ENCODE results near the gene SHLD1. TPM values are rescaled to one million over a fixed set of nuclear protein-coding genes. Genes with fewer than 3 reads are reported as not detected.

Gene SHLD1
- polyA plus RNA-seq, 1 donor (not counting 4 experiments of a cell fraction or from before 2014, with no cell fraction given): 3.2 TPM

GRCh38 chr20:5770987-5771318 is 20.8 kb downstream of the SHLD1 start:
- no peak for FAIRE-seq
- peaks cover 5% of the 10 kb centered on the region for H3K4me1 ChIP-seq (ENCODE audit: control insufficient read depth, extremely low read depth, insufficient read depth, low read length)
- H3K9me1 ChIP-seq (ENCODE audit: control insufficient read depth, extremely low read depth, insufficient read depth, low read length): no peaks in the 10 kb centered on the region
- no peaks in the 10 kb centered on the region for H3K79me2 ChIP-seq (ENCODE audit: control insufficient read depth, insufficient read depth, low read length)
- H3K4me2 ChIP-seq (ENCODE audit: control insufficient read depth, extremely low read depth, insufficient read depth, low read depth, low read length): no peak overlapping the region
- no peak for TF ChIP-seq EZH2 (IDR thresholded peaks at IDR 0.05; ENCODE audit: low read length)
- TF ChIP-seq CTCF (optimal IDR thresholded peaks at IDR 0.05 in 1 of 3, IDR thresholded peaks at IDR 0.05 in 1 of 3, conservative IDR thresholded peaks at IDR 0.05 in 1 of 3; ENCODE audit: extremely low read depth in 1 of 3, insufficient read depth in 2 of 3, low read length in 3 of 3): no peak
- no peak for DNase-seq (ENCODE audit: low read depth, low spot score)
- no peaks in the 10 kb centered on the region for H3K9me3 ChIP-seq (ENCODE audit: control insufficient read depth, low read depth, low read length)
- no peaks in the 10 kb centered on the region for H3K27me3 ChIP-seq (ENCODE audit: control insufficient read depth, extremely low read depth, insufficient read depth, low read length)
- no peaks in the 10 kb centered on the region for H4K20me1 ChIP-seq (ENCODE audit: control insufficient read depth, extremely low read depth, insufficient read depth, low read length)
- H3K9ac ChIP-seq (ENCODE audit: control insufficient read depth, extremely low read depth, insufficient read depth, low read length): no peak overlapping the region
- no peak overlapping the region for H2AFZ ChIP-seq (ENCODE audit: control insufficient read depth, low read length)
- H3K36me3 ChIP-seq (ENCODE audit: control insufficient read depth in 2 of 2, extremely low read depth in 1 of 2, insufficient read depth in 2 of 2, low read length in 2 of 2): no peaks in the 10 kb centered on the region
- H3K4me3 ChIP-seq (ENCODE audit: control insufficient read depth in 2 of 3, extremely low read depth in 1 of 3, insufficient read depth in 2 of 3, low read depth in 1 of 3, low read length in 3 of 3): no peak overlapping the region
- dilution Hi-C loops (cut with MboI; ENCODE audit: extremely low pct_ligation_motif_present, low sequenced_read_pairs): no loop called here
- H3K27ac ChIP-seq (ENCODE audit: control insufficient read depth, insufficient read depth, low read length): no peak overlapping the region

DNA sequence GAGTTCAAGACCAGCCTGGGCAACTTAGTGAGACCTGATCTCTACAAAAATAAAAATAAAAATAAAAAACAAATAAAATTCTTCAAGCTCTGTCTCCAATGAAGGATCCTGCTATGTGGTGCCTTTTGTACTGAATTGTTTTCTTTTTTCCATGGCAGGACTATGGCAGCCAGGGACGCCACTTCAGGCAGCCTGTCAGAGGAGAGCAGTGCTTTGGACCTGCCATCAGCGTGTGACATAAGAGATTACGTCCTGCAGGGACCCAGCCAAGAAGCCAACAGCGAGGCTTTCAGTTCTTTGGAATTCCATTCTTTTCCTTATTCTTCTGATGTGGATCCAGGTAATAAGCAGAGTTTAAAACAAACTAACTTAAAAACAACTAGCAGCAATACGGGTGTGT is 22.5 kb downstream of the SHLD1 start:
- no peak overlapping the region for H3K4me3 ChIP-seq (ENCODE audit: control insufficient read depth in 2 of 3, extremely low read depth in 1 of 3, insufficient read depth in 2 of 3, low read depth in 1 of 3, low read length in 3 of 3)
- H3K79me2 ChIP-seq (ENCODE audit: control insufficient read depth, insufficient read depth, low read length): no peaks in the 10 kb centered on the region
- no peak overlapping the region for H3K4me2 ChIP-seq (ENCODE audit: control insufficient read depth, extremely low read depth, insufficient read depth, low read depth, low read length)
- H3K9me1 ChIP-seq (ENCODE audit: control insufficient read depth, extremely low read depth, insufficient read depth, low read length): no peaks in the 10 kb centered on the region
- H3K36me3 ChIP-seq (ENCODE audit: control insufficient read depth in 2 of 2, extremely low read depth in 1 of 2, insufficient read depth in 2 of 2, low read length in 2 of 2): no peaks in the 10 kb centered on the region
- FAIRE-seq (no peak), DNase-seq (ENCODE audit: low read depth, low spot score) (no peak)
- H2AFZ ChIP-seq (ENCODE audit: control insufficient read depth, low read length): no peak overlapping the region
- H4K20me1 ChIP-seq (ENCODE audit: control insufficient read depth, extremely low read depth, insufficient read depth, low read length): no peaks in the 10 kb centered on the region
- peaks cover 5% of the 10 kb centered on the region for H3K4me1 ChIP-seq (ENCODE audit: control insufficient read depth, extremely low read depth, insufficient read depth, low read length)
- H3K27me3 ChIP-seq (ENCODE audit: control insufficient read depth, extremely low read depth, insufficient read depth, low read length): no peaks in the 10 kb centered on the region
- no peaks in the 10 kb centered on the region for H3K9me3 ChIP-seq (ENCODE audit: control insufficient read depth, low read depth, low read length)
- no peak overlapping the region for H3K27ac ChIP-seq (ENCODE audit: control insufficient read depth, insufficient read depth, low read length)
- dilution Hi-C loops (cut with MboI; ENCODE audit: extremely low pct_ligation_motif_present, low sequenced_read_pairs): no loop called here
- H3K9ac ChIP-seq (ENCODE audit: control insufficient read depth, extremely low read depth, insufficient read depth, low read length): no peak overlapping the region
- TF ChIP-seq EZH2 (IDR thresholded peaks at IDR 0.05; ENCODE audit: low read length): no peak
- TF ChIP-seq CTCF (optimal IDR thresholded peaks at IDR 0.05 in 1 of 3, IDR thresholded peaks at IDR 0.05 in 1 of 3, conservative IDR thresholded peaks at IDR 0.05 in 1 of 3; ENCODE audit: extremely low read depth in 1 of 3, insufficient read depth in 2 of 3, low read length in 3 of 3): no peak

Data from keratinocyte (primary cell).